Measurements from ENCODE around the gene CCDC27.

GRCh38 chr1:3759164-3759563 is 6.9 kb downstream of the CCDC27 start:
- TF ChIP-seq CTCF (IDR thresholded peaks at IDR 0.05; ENCODE audit: low read depth, low read length, poor library complexity, severe bottlenecking) (no peak), EZH2phosphoT487 (IDR thresholded peaks at IDR 0.05; ENCODE audit: borderline replicate concordance, low read length) (no peak)

Data from DOHH2 (cell line).